Activated CD4-positive, alpha-beta T cell treated with anti-CD3 and anti-CD28 coated beads for 36 hours (primary cell): Measurements from ENCODE around the gene RXFP2. TPM values are rescaled to one million over a fixed set of nuclear protein-coding genes. Genes with fewer than 3 reads are reported as not detected.
A peak's percentile ranks its signal among the peaks of the same experiment; 100 is the strongest.

Source experiments
- ATAC-seq: fragments of 200-7000 bp; cut with Tn5 transposase; one replicate; pipeline ENCODE4 v1.10.0; 2021; ENCODE audit warnings: mild to moderate bottlenecking, moderate library complexity
- CTCF ChIA-PET: fragments of 350-600 bp; sonication (Branson Sonifier 250); formaldehyde crosslinking; loops from one replicate; lab custom pipeline; 2021; ENCODE audit warnings: antibody characterized with exemption; lab: Charles Lee
- POLR2A ChIA-PET: fragments of 350-600 bp; sonication (Branson Sonifier 250); formaldehyde crosslinking; loops from one replicate; lab custom pipeline; 2021; ENCODE audit warnings: antibody characterized with exemption, inconsistent platforms; lab: Charles Lee
- DNase-seq: peaks from one replicate; pipeline ENCODE4 v3.0.0-alpha.2; 2020
- H3K27ac Mint-ChIP-seq: one replicate; pipeline ENCODE4 v1.8.0; 2021; ENCODE audit warnings: mixed read lengths
- H3K27me3 Mint-ChIP-seq: one replicate; pipeline ENCODE4 v1.8.0; 2021; ENCODE audit warnings: mixed read lengths
- H3K36me3 Mint-ChIP-seq: one replicate; pipeline ENCODE4 v1.8.0; 2021; ENCODE audit warnings: low read depth, mixed read lengths
- H3K4me1 Mint-ChIP-seq: one replicate; pipeline ENCODE4 v1.8.0; 2021; ENCODE audit warnings: mixed read lengths
- H3K4me3 Mint-ChIP-seq: one replicate; pipeline ENCODE4 v1.8.0; 2021; ENCODE audit warnings: mild to moderate bottlenecking, moderate library complexity, mixed read lengths
- H3K9me3 Mint-ChIP-seq: one replicate; pipeline ENCODE4 v1.8.0; 2021; ENCODE audit warnings: low read depth, mixed read lengths
- intact Hi-C, 2 experiments: fragments of 100-400 bp; cut with DNase I in 1 of 2; cut with micrococcal nuclease in 1 of 2; formaldehyde crosslinking; loops; one replicate each; pipeline versions ENCODE4 v1.14.2 to v1.15.1; 2022 to 2024; cut with DNase I, micrococcal nuclease
- total RNA-seq, 2 experiments: library from RNA; stranded (reverse); gene quantifications; one replicate each; pipeline ENCODE4 v1.2.3, GENCODE V29; 2021

RXFP2 gene
- total RNA-seq, 2 experiments from 2014 or later, result not detected

DNA sequence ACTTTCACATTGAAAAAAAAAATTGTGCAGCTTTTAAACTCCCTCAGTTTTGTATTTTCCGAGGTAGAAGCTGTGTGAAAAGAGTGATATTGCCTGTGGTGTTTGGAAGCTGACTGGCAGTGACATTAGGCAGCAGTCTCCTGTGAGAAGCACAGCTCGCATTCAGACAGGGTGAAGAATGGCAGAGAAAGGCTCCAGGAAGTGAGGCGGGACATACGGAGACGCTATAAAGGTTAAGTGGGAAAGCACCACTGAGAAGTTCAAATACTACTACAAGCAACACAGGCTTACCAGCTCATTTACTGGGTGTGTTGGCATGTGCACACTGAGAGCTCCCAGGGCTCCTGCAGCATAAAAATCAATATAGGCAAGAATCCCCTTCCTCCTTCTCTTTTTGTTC is 88.4 kb downstream of the RXFP2 start:
- Mint-ChIP-seq H3K27me3 (no peaks in the 10 kb centered on the region), H3K4me1 (no peaks in the 10 kb centered on the region), H3K4me3 (no peak overlapping the region), H3K36me3 (no peaks in the 10 kb centered on the region), H3K9me3 (no peaks in the 10 kb centered on the region), H3K27ac (no peak overlapping the region)
- POLR2A ChIA-PET, result no interaction called here
- no peak for DNase-seq
- CTCF ChIA-PET, result interaction anchor here (0.7 to 1.7 kb wide), 2 partner anchors 12 to 251 kb away, joined by 3 to 6 read pairs; no protein-coding TSS in a partner anchor
- ATAC-seq, result no peak
- intact Hi-C loops, result no loop called here

DNA sequence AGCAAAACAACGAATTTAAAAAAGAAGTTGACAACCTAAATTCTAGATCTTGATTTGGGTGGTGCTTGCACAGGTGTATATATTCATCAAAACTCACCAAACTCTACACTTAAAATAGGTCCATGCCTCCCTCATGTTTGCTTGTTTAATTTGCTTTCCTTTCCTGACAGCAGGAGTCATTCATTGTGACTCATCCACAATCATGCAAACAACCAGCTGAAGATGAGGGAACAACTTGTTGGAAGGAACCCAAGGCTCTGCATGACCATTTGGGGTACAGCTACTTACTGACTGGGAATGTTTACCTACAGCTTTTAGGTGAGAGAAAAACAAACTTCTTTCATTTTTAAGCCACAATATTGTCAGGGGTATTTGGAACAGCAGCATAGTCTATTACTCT is 96.6 kb downstream of the RXFP2 start:
- POLR2A ChIA-PET, result no interaction called here
- Mint-ChIP-seq H3K27me3 (peaks cover 2% of the 10 kb centered on the region), H3K27ac (no peak overlapping the region), H3K4me3 (no peak overlapping the region), H3K9me3 (no peaks in the 10 kb centered on the region), H3K4me1 (no peaks in the 10 kb centered on the region), H3K36me3 (no peaks in the 10 kb centered on the region)
- CTCF ChIA-PET, result no interaction called here
- DNase-seq (no peak), ATAC-seq (no peak)
- intact Hi-C loops, result no loop called here

DNA sequence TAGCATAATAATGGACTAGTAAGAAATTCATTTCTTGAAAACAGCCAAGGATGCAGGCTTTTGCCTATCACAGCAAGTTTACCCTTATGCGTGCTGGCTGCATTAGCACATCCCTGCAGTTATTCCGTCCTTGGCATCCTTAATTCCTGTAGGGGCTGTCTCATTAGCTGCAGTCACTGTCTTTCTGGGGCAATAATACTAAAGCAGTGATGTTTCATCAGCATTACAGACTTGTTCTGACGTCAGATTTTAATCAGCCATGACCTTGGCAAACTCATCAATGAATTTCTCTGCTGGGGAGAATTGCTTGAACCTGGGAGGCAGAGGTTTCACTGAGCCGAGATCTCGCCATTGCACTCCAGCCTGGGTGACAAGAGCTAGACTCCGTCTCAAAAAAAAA is 103.7 kb downstream of the RXFP2 start:
- Mint-ChIP-seq H3K27me3 (peaks cover 30% of the 10 kb centered on the region), H3K36me3 (no peaks in the 10 kb centered on the region), H3K4me3 (no peak overlapping the region), H3K9me3 (no peaks in the 10 kb centered on the region), H3K4me1 (peaks cover 12% of the 10 kb centered on the region), H3K27ac (no peak overlapping the region)
- POLR2A ChIA-PET, result no interaction called here
- CTCF ChIA-PET, result no interaction called here
- DNase-seq, result no peak
- no peak for ATAC-seq
- intact Hi-C loops, result no loop called here

DNA sequence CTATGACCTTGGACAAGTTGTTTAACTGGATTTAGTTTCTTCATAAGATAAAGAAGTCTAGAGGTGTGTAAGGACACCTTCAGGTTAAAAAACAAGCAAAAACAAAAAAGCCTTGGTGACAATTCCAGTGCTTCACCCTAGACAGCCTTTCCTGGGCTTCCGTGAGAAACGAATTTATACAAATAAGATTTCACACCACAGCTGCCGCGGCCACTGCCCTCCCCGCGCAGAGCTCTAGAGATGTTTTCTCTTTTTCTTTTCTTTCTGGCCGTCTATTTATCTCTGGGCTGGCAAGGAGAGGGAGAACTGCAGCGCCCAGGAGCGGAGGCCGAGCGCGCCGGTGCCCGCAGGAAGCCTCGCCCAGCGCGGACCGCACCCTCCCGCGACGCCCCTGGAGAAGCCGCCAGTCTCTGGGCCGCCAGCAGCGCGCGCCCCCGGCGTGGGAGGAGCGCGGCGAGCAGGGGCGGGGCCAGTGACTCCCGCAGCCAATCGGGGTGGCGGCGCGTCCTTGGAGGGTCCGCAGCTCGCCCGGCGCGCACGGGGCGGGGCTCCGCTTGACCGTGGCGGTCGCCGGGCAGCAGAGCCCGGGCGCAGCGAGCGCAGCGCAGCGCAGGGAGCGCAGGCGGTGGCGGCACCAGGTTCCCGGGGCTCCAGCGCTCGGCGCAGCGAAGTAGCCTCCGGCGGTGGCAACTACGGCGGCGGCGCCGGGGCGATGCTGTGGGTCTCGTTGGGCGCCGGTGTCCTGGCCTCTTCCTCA is 107.0 kb downstream of the RXFP2 start:
- Mint-ChIP-seq H3K4me3 (peak overlapping the region; percentile 74), H3K4me1 (peaks cover 13% of the 10 kb centered on the region), H3K36me3 (no peaks in the 10 kb centered on the region), H3K9me3 (no peaks in the 10 kb centered on the region), H3K27me3 (peaks cover 37% of the 10 kb centered on the region), H3K27ac (no peak overlapping the region)
- peak; percentile 98 for ATAC-seq
- peak; percentile 81 for DNase-seq
- ChIA-PET POLR2A (no interaction called here), CTCF (interaction anchor here (0.7 kb wide), 2 partner anchors 10 to 112 kb away, joined by 3 read pairs; no protein-coding TSS in a partner anchor)
- intact Hi-C loops, result no loop called here

DNA sequence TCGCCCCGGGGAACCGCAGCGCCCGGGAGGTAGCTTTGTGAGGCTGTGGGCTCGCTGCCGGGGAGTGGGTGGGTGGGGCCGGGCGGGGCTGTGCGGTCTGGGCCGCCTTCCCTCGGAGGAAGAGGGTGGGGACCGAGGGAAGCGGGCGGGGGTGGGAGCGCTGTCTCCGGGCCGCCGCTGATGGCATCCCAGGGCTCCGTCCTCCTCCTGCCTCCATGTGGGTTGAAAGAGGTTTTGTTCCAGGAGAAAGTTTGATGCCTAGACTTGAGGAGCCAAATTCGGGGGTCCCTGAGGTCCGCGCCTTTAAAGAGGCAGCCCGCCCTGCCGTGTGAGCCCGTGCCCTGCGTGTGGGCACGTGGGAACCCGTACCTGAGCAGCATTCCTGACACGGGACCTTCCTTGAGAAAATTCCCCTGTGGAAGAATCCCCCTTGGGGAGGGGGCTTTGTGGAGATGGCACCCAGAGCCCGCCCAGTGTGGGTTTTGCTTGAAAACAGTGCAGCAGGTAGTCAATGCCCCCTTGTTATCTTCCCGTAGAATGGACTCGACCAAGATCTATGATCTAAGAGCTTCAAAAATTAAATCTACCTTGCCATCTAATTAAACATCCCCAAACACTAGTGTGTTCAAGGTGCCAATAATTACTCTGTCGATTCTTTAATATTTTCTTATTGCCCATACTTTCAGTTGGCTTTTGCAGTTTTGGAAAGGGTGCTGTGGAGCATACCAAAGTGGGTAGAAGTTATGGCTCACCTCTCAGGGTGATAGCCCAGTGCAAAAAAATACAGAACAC is 107.8 kb downstream of the RXFP2 start:
- Mint-ChIP-seq H3K9me3 (no peaks in the 10 kb centered on the region), H3K4me3 (peak overlapping the region; percentile 63), H3K27me3 (peaks cover 37% of the 10 kb centered on the region), H3K27ac (no peak overlapping the region), H3K36me3 (no peaks in the 10 kb centered on the region), H3K4me1 (peaks cover 13% of the 10 kb centered on the region)
- intact Hi-C loops, result no loop called here
- ChIA-PET CTCF (no interaction called here), POLR2A (no interaction called here)
- ATAC-seq (peak; percentile 40), DNase-seq (no peak)

DNA sequence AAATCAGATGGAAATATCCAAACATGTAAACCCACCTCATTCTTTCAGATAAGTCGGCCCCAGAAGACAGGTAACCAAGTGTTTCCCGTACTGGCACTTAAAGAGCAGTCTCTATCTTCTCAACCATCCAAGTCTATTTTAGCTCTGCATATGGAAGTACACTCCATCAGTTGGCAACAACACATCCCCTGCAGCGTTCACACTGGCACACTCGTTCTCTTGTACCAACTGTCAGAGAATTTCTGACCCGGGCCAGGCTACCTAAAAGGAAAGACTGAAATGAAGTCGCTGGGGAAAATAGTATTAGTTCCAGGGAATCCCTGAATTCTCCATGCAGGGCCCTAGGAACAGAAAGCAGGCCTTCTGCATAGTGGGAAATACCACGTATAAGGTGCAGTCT is 109.3 kb downstream of the RXFP2 start:
- peaks cover 28% of the 10 kb centered on the region for H3K27me3 Mint-ChIP-seq
- H3K36me3 Mint-ChIP-seq, result no peaks in the 10 kb centered on the region
- H3K27ac Mint-ChIP-seq, result no peak overlapping the region
- intact Hi-C loops, result no loop called here
- no peak for ATAC-seq
- ChIA-PET CTCF (interaction anchor here (1.1 kb wide), 1 partner anchor 62 kb away, joined by 3 read pairs; no protein-coding TSS in a partner anchor), POLR2A (no interaction called here)
- no peaks in the 10 kb centered on the region for H3K9me3 Mint-ChIP-seq
- H3K4me1 Mint-ChIP-seq, result peaks cover 13% of the 10 kb centered on the region
- no peak overlapping the region for H3K4me3 Mint-ChIP-seq
- no peak for DNase-seq

DNA sequence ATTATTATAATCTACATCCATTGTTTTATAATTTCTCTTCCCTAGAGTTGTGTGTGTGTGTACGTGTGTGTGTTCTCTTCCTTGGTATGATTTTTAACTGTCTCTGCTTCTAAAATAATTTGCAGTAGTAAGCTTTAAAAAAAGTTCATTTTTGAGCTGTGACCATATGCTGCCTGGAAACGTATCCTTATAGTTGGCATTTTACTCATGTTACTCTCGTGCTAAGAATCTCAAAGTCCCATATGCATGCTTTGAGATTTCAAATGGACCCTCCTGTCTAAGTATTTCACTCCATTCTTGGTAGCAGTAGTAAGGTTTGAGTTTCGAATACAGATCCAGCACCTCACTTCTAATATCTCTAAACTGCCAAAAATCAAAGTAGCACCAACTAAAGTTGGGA is 109.9 kb downstream of the RXFP2 start:
- ChIA-PET CTCF (interaction anchor here (1.1 kb wide), 1 partner anchor 61 kb away, joined by 3 read pairs; no protein-coding TSS in a partner anchor), POLR2A (no interaction called here)
- ATAC-seq (no peak), DNase-seq (no peak)
- no peak overlapping the region for H3K4me3 Mint-ChIP-seq
- no peak overlapping the region for H3K27ac Mint-ChIP-seq
- intact Hi-C loops, result no loop called here
- H3K4me1 Mint-ChIP-seq, result peaks cover 13% of the 10 kb centered on the region
- H3K27me3 Mint-ChIP-seq, result peaks cover 24% of the 10 kb centered on the region
- no peaks in the 10 kb centered on the region for H3K36me3 Mint-ChIP-seq
- no peaks in the 10 kb centered on the region for H3K9me3 Mint-ChIP-seq

DNA sequence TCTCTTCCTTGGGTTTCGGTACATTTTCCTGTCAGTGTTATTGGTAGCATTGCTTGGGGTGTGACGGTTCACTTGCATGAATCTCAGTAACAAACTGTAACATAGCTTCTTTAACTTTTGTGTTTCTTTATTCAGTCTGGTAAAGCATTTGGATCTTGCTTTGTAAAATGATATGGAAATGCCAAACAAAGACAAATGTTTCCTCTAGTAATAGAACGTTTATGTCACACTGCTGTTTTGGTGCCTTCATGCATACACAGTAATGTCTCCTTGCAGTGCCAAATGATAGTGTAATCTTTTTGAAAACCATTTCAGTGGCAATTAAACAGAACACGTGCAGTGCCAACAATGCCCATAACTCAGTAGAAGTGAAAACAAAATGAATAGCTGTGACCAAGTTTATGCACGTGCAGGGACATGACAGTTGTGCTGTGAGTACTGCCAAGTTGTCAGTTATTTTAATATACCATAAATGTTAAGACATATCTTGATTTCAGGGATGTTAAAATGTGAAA is 110.8 kb downstream of the RXFP2 start:
- Mint-ChIP-seq H3K27me3 (peaks cover 18% of the 10 kb centered on the region), H3K9me3 (no peaks in the 10 kb centered on the region), H3K36me3 (no peaks in the 10 kb centered on the region), H3K4me1 (peaks cover 13% of the 10 kb centered on the region), H3K27ac (no peak overlapping the region), H3K4me3 (no peak overlapping the region)
- ChIA-PET CTCF (no interaction called here), POLR2A (no interaction called here)
- no peak for DNase-seq
- ATAC-seq, result no peak
- intact Hi-C loops, result no loop called here

DNA sequence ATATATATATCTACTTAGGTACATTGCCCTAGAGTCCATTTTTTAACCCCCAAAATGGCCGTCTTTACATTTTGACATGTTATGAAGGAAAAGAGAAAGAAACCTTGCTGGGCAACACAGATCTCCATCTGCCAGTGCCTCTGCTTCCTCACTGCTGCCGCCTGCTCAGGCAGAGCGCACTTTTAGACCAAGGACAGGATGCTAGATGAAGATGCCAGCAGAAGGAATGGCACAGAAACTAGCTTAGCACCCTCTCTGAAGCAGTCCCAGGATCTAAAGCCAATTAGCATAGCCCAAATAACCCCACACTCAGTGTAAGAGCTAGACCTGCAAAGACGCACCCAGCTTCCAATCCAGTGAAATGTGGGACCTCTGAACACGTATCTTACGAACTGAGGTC is 111.9 kb downstream of the RXFP2 start:
- H3K27ac Mint-ChIP-seq, result no peak overlapping the region
- ChIA-PET CTCF (no interaction called here), POLR2A (no interaction called here)
- intact Hi-C loops, result no loop called here
- DNase-seq (no peak), ATAC-seq (no peak)
- H3K27me3 Mint-ChIP-seq, result peaks cover 16% of the 10 kb centered on the region
- peaks cover 8% of the 10 kb centered on the region for H3K4me1 Mint-ChIP-seq
- no peaks in the 10 kb centered on the region for H3K9me3 Mint-ChIP-seq
- no peak overlapping the region for H3K4me3 Mint-ChIP-seq
- no peaks in the 10 kb centered on the region for H3K36me3 Mint-ChIP-seq
